ENCODE results near the gene TRIM40.
"Not testable (repeated sequence)": the region's sequence is repeated elsewhere in the genome, so short reads cannot be mapped to it uniquely, and the experiment has no call there.

Gene TRIM40

DNA sequence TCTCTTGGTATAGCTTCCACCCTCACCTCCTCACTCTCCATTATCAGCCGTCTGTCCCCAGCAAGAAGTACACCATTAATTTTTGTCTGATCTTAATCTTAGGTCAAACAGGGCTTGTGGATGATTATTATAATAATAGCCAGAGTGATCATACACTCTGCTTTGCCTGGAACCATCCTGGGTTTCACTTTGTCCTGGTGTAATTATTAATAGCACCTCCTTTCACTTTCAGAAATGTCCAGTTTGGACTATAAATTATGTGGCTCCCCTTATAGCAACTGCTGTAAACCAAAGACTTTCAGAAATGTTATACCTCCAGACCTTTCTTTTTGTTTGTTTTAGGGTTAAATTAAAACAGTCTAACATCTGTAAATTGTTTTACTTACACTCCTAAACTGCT lies 22.1 kb upstream of the TRIM40 start:
- DNase-seq (ENCODE audit: low read depth), result no peak
- TF ChIP-seq, protein P1, sequence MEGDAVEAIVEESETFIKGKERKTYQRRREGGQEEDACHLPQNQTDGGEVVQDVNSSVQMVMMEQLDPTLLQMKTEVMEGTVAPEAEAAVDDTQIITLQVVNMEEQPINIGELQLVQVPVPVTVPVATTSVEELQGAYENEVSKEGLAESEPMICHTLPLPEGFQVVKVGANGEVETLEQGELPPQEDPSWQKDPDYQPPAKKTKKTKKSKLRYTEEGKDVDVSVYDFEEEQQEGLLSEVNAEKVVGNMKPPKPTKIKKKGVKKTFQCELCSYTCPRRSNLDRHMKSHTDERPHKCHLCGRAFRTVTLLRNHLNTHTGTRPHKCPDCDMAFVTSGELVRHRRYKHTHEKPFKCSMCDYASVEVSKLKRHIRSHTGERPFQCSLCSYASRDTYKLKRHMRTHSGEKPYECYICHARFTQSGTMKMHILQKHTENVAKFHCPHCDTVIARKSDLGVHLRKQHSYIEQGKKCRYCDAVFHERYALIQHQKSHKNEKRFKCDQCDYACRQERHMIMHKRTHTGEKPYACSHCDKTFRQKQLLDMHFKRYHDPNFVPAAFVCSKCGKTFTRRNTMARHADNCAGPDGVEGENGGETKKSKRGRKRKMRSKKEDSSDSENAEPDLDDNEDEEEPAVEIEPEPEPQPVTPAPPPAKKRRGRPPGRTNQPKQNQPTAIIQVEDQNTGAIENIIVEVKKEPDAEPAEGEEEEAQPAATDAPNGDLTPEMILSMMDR (IDR thresholded peaks at IDR 0.05; ENCODE audit: low read depth, low read length, missing control alignments), result no peak
- no peak overlapping the region for H3K4me3 ChIP-seq (ENCODE audit: low read depth, low read length)
- in situ Hi-C loops (cut with HindIII; ENCODE audit: low sequenced_read_pairs), result no loop called here

DNA sequence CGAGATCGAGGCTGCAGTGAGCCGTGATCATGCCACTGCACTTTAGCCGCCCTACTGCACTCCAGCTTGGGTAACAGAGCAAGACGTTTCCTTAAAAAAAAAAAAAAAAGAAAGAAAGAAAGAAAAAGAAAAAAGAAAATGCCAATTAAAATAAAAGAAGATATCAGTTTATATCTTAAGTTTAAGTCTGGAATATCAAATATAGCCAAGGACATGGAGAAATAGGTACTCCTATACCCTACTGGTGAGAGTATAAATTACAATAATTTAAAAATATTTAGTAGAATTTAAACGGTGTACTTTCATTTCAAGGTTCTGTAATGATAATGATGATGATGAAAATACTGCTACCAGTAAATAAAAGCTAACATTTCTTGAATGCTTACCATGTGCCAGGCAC lies 19.2 kb upstream of the TRIM40 start:
- in situ Hi-C loops (cut with HindIII; ENCODE audit: low sequenced_read_pairs), result no loop called here
- TF ChIP-seq, protein P1 (IDR thresholded peaks at IDR 0.05; ENCODE audit: low read depth, low read length, missing control alignments), result no peak
- H3K4me3 ChIP-seq (ENCODE audit: low read depth, low read length), result no peak overlapping the region
- no peak for DNase-seq (ENCODE audit: low read depth)

DNA sequence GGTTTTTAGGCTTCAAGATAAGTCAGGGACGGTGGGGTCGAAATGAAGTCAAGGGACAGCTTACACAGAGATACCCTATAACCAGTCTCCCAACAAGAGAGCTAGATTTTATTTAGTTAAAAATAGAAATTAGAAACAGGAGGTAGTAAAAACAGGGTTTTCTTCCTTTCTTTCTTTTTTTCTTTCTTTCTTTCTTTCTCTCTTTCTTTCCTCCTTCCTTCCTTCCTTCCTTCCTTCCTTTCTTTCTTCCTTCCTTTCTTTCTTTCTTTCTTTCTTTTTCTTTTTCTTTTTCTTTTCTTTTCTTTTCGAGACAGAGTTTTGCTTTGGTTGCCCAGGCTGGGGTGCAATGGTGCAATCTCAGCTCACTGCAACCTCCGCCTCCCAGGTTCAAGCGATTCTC lies 17.2 kb upstream of the TRIM40 start:
- in situ Hi-C loops (cut with HindIII; ENCODE audit: low sequenced_read_pairs); DNase-seq (ENCODE audit: low read depth); H3K4me3 ChIP-seq (ENCODE audit: low read depth, low read length): not testable (repeated sequence)

DNA sequence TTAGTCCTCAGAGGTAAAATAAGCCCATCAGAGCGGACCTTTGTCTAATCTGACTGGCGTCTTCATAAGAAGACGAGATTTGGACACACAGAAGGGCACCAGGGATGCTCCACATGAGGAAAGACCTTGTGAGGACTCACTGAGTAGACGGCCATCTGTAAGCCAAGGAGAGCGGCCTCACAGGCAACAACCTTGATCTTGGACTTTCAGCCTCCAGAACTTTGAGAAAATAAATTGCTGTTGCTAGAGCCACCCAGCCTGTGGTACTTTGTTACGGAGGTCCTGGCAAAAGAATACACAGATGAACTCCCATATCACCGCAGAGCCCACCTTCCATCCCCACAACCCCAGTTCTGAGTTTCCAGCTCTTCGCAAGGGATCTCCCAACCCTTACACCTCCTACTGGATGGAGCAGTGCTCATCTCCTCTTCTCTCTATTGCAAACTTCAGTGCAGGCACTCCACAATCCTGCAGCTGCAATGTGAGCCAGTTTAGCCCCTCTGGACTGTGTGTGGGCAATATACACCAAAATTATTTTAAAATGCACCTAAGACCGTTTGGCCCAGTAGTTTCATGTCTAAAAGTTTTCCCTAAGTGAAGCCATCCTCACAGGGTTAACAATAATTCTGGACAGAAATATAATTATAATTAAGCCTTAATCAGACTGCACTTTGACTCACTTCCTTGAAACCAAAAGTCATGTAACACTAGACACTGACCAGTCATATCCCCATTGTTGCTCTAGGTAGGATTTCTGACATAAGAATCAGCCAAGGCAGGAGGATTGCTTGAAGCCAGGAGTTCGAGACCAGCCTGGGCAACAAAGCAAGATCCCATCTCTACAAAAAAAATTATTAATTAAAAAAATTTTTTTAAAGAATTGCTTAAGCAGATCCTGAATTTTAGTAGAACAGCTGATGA lies 14.2 kb upstream of the TRIM40 start:
- no peak for DNase-seq (ENCODE audit: low read depth)
- TF ChIP-seq, protein P1 (IDR thresholded peaks at IDR 0.05; ENCODE audit: low read depth, low read length, missing control alignments), result no peak
- H3K4me3 ChIP-seq (ENCODE audit: low read depth, low read length), result no peak overlapping the region
- in situ Hi-C loops (cut with HindIII; ENCODE audit: low sequenced_read_pairs), result no loop called here

DNA sequence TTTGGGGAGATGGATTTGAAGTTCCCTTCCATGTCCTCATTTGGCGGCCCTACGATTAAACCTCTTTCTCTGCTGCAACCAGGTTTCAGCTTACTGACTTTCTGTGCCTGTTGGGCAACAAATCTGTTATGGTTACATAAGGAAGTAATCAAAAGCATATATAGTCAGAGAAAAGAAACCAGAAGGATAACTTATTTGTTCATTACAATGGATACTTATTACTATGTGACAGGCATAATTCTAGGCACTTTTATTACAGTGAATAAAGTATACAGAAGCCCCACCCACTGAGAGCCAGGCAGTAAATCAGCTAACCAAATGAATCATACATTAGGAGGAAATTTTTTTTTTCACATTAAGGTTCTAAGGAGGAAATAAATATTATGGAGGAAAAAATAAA lies 13.4 kb upstream of the TRIM40 start:
- H3K4me3 ChIP-seq (ENCODE audit: low read depth, low read length), result no peak overlapping the region
- TF ChIP-seq, protein P1 (IDR thresholded peaks at IDR 0.05; ENCODE audit: low read depth, low read length, missing control alignments), result no peak
- in situ Hi-C loops (cut with HindIII; ENCODE audit: low sequenced_read_pairs), result no loop called here
- no peak for DNase-seq (ENCODE audit: low read depth)

DNA sequence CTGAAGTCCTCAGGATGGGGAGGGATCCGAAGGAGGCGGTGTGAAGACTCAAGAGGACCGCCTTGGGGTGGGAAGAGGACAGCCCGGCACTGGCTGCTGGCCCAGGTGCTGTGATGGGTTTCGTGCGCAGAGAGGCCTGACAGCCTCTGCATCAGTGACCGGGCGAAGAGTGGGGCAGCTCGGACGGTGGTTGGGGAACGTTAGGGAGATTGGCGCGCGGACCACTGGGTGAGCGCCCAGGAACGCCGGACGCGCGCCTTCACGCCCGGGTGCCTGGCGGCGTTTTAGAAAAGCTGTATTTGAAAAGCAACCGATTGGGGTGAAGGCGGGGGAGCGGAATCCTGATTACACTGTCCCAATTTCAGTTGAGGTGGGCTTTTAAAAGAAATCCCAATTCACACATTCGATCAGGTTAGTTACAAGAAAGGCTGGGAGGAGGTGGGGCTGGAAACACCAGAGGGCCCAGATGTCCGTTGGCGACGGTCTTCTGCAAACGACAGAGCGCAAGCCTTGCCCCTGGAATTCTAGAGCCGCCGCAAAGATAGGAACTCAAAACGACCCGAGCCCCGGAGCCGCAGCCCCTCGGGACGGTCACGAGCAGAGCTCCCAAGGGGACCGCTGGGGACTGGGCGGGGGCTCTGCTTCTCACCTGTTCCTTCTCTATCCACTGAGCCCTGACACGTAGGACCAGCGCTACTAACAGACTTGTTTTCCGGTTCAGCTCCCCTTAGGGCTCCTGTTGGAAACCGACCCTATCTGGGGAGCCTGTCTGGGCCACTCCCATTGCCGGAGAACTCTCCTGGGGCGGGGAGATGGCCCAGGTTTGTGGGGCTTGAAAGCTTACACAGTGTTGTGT lies 8.5 kb upstream of the TRIM40 start:
- DNase-seq (ENCODE audit: low read depth), result no peak
- TF ChIP-seq, protein P1 (IDR thresholded peaks at IDR 0.05; ENCODE audit: low read depth, low read length, missing control alignments), result no peak
- in situ Hi-C loops (cut with HindIII; ENCODE audit: low sequenced_read_pairs), result no loop called here
- no peak overlapping the region for H3K4me3 ChIP-seq (ENCODE audit: low read depth, low read length)
